ENCODE measurements around the gene KRT82.

DNA sequence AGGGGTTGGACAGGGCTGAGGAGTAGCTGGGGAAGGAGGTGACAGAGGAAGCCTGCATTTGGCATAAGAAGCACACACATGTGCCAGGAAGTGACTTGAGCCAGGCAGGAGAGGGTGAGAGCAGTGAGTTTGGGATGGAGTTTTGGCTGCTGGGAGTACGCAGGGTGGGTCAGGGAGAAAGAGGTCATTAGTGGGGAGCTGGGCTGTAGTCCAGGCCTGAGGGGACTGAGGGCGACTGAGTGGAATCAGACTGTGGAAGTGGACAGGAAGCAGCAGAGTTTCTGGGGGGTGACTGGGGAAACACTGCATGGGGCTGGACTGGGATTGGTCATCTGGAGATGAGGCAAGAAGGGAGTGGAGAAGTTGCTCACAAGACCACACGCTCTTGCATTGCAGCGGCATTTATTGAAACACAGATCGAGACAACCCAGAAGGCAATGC, 46.5 kb downstream of the KRT82 start:
- TF ChIP-seq, protein P1, sequence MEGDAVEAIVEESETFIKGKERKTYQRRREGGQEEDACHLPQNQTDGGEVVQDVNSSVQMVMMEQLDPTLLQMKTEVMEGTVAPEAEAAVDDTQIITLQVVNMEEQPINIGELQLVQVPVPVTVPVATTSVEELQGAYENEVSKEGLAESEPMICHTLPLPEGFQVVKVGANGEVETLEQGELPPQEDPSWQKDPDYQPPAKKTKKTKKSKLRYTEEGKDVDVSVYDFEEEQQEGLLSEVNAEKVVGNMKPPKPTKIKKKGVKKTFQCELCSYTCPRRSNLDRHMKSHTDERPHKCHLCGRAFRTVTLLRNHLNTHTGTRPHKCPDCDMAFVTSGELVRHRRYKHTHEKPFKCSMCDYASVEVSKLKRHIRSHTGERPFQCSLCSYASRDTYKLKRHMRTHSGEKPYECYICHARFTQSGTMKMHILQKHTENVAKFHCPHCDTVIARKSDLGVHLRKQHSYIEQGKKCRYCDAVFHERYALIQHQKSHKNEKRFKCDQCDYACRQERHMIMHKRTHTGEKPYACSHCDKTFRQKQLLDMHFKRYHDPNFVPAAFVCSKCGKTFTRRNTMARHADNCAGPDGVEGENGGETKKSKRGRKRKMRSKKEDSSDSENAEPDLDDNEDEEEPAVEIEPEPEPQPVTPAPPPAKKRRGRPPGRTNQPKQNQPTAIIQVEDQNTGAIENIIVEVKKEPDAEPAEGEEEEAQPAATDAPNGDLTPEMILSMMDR (IDR thresholded peaks at IDR 0.05; ENCODE audit: low read length), result no peak
- TF ChIP-seq EZH2 (optimal IDR thresholded peaks at IDR 0.05; ENCODE audit: low read depth, low read length), result no peak
